IMR-90 (cell line): ENCODE data around the gene LUZP2. TPM values are rescaled to one million over a fixed set of nuclear protein-coding genes. Genes with fewer than 3 reads are reported as not detected.

Experiments used
- ATAC-seq: fragments of 200-7000 bp; cut with Tn5 transposase; 2 replicates; pipeline ENCODE4 v1.9.1; 2020; ENCODE audit warnings: low read depth, mild to moderate bottlenecking, moderate library complexity
- BruUV-seq: library from RNA; stranded (reverse); fragments of 400-500 nt; replicated peaks from 2 replicates; lab custom pipeline; 2021; lab: Mats Ljungman, UMichigan
- CTCF ChIA-PET: fragments of 300-600 bp; formaldehyde crosslinking; extraction: SDS; loops from one replicate; lab custom pipeline; 2021; ENCODE audit warnings: antibody characterized with exemption; lab: Yijun Ruan, JAX
- POLR2A ChIA-PET: fragments of 300-600 bp; sonication (Branson Sonifier 250); formaldehyde crosslinking; loops from one replicate; lab custom pipeline; 2022; ENCODE audit warnings: antibody characterized with exemption; ENCODE audit not compliant: unreplicated experiment; lab: Charles Lee
- DNase-seq: peaks from one replicate; pipeline ENCODE4 v3.0.0; 2013
- H2AFZ ChIP-seq: replicated peaks from 2 replicates; pipeline ENCODE3; 2013; ENCODE audit warnings: low read length, mild to moderate bottlenecking; ENCODE audit not compliant: poor library complexity
- H2AK5ac ChIP-seq: 2 replicates; pipeline ENCODE4 v1.6.1; 2013; ENCODE audit warnings: low read depth, low read length, inconsistent platforms
- H2AK9ac ChIP-seq: replicated peaks from 2 replicates; pipeline ENCODE3; 2013; ENCODE audit warnings: mild to moderate bottlenecking, low read depth, low read length, moderate library complexity; ENCODE audit not compliant: poor library complexity
- H2BK120ac ChIP-seq: 2 replicates; pipeline ENCODE4 v1.6.1; 2013; ENCODE audit warnings: low read depth, low read length, inconsistent platforms
- H2BK15ac ChIP-seq: 3 replicates; pipeline ENCODE4 v1.6.1; 2013; ENCODE audit warnings: low read depth, low read length, inconsistent platforms
- H2BK20ac ChIP-seq: 2 replicates; pipeline ENCODE4 v1.6.1; 2013; ENCODE audit warnings: low read depth, mild to moderate bottlenecking, inconsistent platforms, low read length, moderate library complexity
- H2BK5ac ChIP-seq: 2 replicates; pipeline ENCODE4 v1.6.1; 2013; ENCODE audit warnings: mild to moderate bottlenecking, low read depth, low read length, inconsistent platforms; ENCODE audit not compliant: poor library complexity, severe bottlenecking
- H3K14ac ChIP-seq: replicated peaks from 2 replicates; pipeline ENCODE4 v1.6.1; 2013; ENCODE audit warnings: low read depth, low read length, inconsistent platforms
- H3K18ac ChIP-seq: 2 replicates; pipeline ENCODE4 v1.6.1; 2013; ENCODE audit warnings: low read depth, low read length, control low read depth
- H3K23ac ChIP-seq: 2 replicates; pipeline ENCODE4 v1.6.1; 2013; ENCODE audit warnings: low read depth, low read length, inconsistent platforms
- H3K27ac ChIP-seq: 2 replicates; pipeline ENCODE4 v1.5.1; 2013; ENCODE audit warnings: mild to moderate bottlenecking, control low read depth, low read length; ENCODE audit not compliant: insufficient read depth
- H3K27me3 ChIP-seq: 2 replicates; pipeline ENCODE4 v1.6.1; 2013; ENCODE audit warnings: low read length; ENCODE audit not compliant: control insufficient read depth, insufficient read depth
- H3K36me3 ChIP-seq: 2 replicates; pipeline ENCODE4 v1.6.1; 2013; ENCODE audit warnings: low read length, mixed read lengths; ENCODE audit not compliant: control insufficient read depth, insufficient read depth
- H3K4ac ChIP-seq: 2 replicates; pipeline ENCODE4 v1.6.1; 2013; ENCODE audit warnings: low read depth, low read length, inconsistent platforms
- H3K4me1 ChIP-seq: 2 replicates; pipeline ENCODE4 v1.6.1; 2013; ENCODE audit warnings: low read length, mixed read lengths; ENCODE audit not compliant: control insufficient read depth, insufficient read depth
- H3K4me2 ChIP-seq: 2 replicates; pipeline ENCODE4 v1.6.1; 2013; ENCODE audit warnings: low read depth, mild to moderate bottlenecking, control low read depth, low read length, moderate library complexity
- H3K4me3 ChIP-seq: 2 replicates; pipeline ENCODE4 v1.5.1; 2013; ENCODE audit warnings: low read depth, mild to moderate bottlenecking, control low read depth, low read length, moderate library complexity; ENCODE audit not compliant: insufficient read depth
- H3K56ac ChIP-seq: 2 replicates; pipeline ENCODE4 v1.6.1; 2013; ENCODE audit warnings: low read length, inconsistent platforms; ENCODE audit not compliant: insufficient read depth; ENCODE audit errors: extremely low read depth
- H3K79me1 ChIP-seq, 2 experiments: 2 replicates each; pipeline ENCODE4 v1.6.1; 2013; ENCODE audit warnings: low read length in 2 of 2, inconsistent platforms in 1 of 2, low read depth in 1 of 2
- H3K9ac ChIP-seq: 2 replicates; pipeline ENCODE4 v1.6.1; 2013; ENCODE audit warnings: low read depth, low read length, control low read depth
- H3K9me1 ChIP-seq: 2 replicates; pipeline ENCODE4 v1.6.1; 2013; ENCODE audit warnings: low read length, inconsistent platforms; ENCODE audit not compliant: insufficient read depth
- H3K9me3 ChIP-seq: 2 replicates; pipeline ENCODE4 v1.6.1; 2013; ENCODE audit warnings: low read length; ENCODE audit not compliant: control insufficient read depth, insufficient read depth
- H4K20me1 ChIP-seq: 2 replicates; pipeline ENCODE4 v1.6.1; 2013; ENCODE audit warnings: low read length, inconsistent platforms; ENCODE audit not compliant: insufficient read depth
- H4K5ac ChIP-seq: 2 replicates; pipeline ENCODE4 v1.6.1; 2013; ENCODE audit warnings: mild to moderate bottlenecking, low read depth, low read length, control low read depth
- H4K8ac ChIP-seq, 2 experiments: 2 replicates each; pipeline ENCODE4 v1.6.1; 2013; ENCODE audit warnings: low read depth in 2 of 2, low read length in 2 of 2, control low read depth in 1 of 2, inconsistent platforms in 1 of 2
- H4K91ac ChIP-seq: 2 replicates; pipeline ENCODE4 v1.6.1; 2013; ENCODE audit warnings: low read depth, low read length, inconsistent platforms; ENCODE audit not compliant: insufficient read depth
- MAZ ChIP-seq: IDR thresholded peaks from 2 replicates; pipeline ENCODE4 v1.6.1; 2012; ENCODE audit warnings: low read depth, mild to moderate bottlenecking, low read length, improper control_type of control experiment, moderate library complexity, borderline replicate concordance
- SMC3 ChIP-seq: fragments of 150-350 bp; IDR thresholded peaks from 2 replicates; pipeline ENCODE4 v1.6.1; 2016; ENCODE audit warnings: low read depth, mild to moderate bottlenecking, antibody characterized with exemption, low read length, moderate library complexity
- WGBS, 2 experiments: methylation state at CpG; one replicate each; pipeline versions ENCODE4 v1.1.5 to v1.1.7; 2013; ENCODE audit warnings: missing lambda C conversion rate in 2 of 2; ENCODE audit not compliant: insufficient read length in 1 of 2; ENCODE audit errors: extremely low coverage in 2 of 2; 5-methylcytosine and 5-hydroxymethylcytosine counted together
- dilution Hi-C: fragments of 300-500 bp; cut with HindIII; formaldehyde crosslinking; loops from one replicate; pipeline ENCODE4 v1.14.3; 2018; ENCODE audit warnings: low sequenced_read_pairs; ENCODE audit not compliant: unreplicated experiment
- in situ Hi-C: fragments of 300-500 bp; cut with MboI; formaldehyde crosslinking; loops from 3 replicates; pipeline ENCODE4 v1.14.3; 2019; ENCODE audit warnings: low sequenced_read_pairs, inconsistent platforms, mixed read lengths
- intact Hi-C: fragments of 100-400 bp; cut with micrococcal nuclease; formaldehyde crosslinking; loops from 2 replicates; pipeline ENCODE4 v1.10.0; 2022
- polyA plus RNA-seq, 3 experiments: library from polyadenylated mRNA; depleted of rRNA; stranded (reverse); fragments of >200 nt; gene quantifications; 2 replicates each; pipeline ENCODE4 v1.2.3, GENCODE V29; 2012; ENCODE audit warnings: low replicate concordance in 1 of 3
- total RNA-seq: library from RNA; depleted of rRNA; stranded (reverse); fragments of >200 nt; gene quantifications from 2 replicates; pipeline ENCODE4 v1.2.3, GENCODE V29; 2012

The LUZP2 gene
- total and polyA plus RNA-seq, 2 of the 4 experiments (the other 2 are of a cell fraction), result 0.89 to 2.0 TPM

- POLR2A ChIA-PET, result no interaction called here
- WGBS, 2 experiments, result no CpG with 5 or more reads among the region's 4 CpGs
Measured at GRCh38 chr11:24739637-24740036, 242.8 kb downstream of the LUZP2 start.

More at GRCh38 chr11:24739637-24740036, 242.8 kb downstream of the LUZP2 start:
- no peaks in the 10 kb centered on the region for H3K9me3 ChIP-seq
- no peak overlapping the region for H3K4ac ChIP-seq
- no peak overlapping the region for H2BK15ac ChIP-seq
- no peaks in the 10 kb centered on the region for H3K9me1 ChIP-seq
- H3K4me3 ChIP-seq, result no peak overlapping the region
- no peak for ATAC-seq
- H3K9ac ChIP-seq, result no peak overlapping the region
- no peak for DNase-seq
- in situ Hi-C loops (no loop called here), intact Hi-C loops (no loop called here), dilution Hi-C loops (no loop called here)
- no peak overlapping the region for H3K18ac ChIP-seq
- H3K79me1 ChIP-seq, result no peaks in the 10 kb centered on the region
- no peak overlapping the region for H2BK20ac ChIP-seq
- no peak overlapping the region for H3K56ac ChIP-seq
- H3K23ac ChIP-seq, result no peak overlapping the region
- H3K4me1 ChIP-seq, result no peaks in the 10 kb centered on the region
- H4K20me1 ChIP-seq, result no peaks in the 10 kb centered on the region
- CTCF ChIA-PET, result interaction anchor here (0.6 kb wide), 1 partner anchor 1318 kb away, joined by 3 read pairs; no protein-coding TSS in a partner anchor
- no peak overlapping the region for H3K27ac ChIP-seq
- no peak overlapping the region for H2BK5ac ChIP-seq
- H3K27me3 ChIP-seq, result no peaks in the 10 kb centered on the region
- no peak overlapping the region for H3K4me2 ChIP-seq
- no TSS peak for BruUV-seq
- H2AK5ac ChIP-seq, result no peak overlapping the region
- H4K5ac ChIP-seq, result no peak overlapping the region
- H2BK120ac ChIP-seq, result no peak overlapping the region
- no peak overlapping the region for H3K14ac ChIP-seq
- no peak overlapping the region for H4K91ac ChIP-seq
- H4K8ac ChIP-seq, result no peak overlapping the region
- H2AK9ac ChIP-seq, result peak overlapping the region; percentile 48
- H3K36me3 ChIP-seq, result no peaks in the 10 kb centered on the region
- no peak for TF ChIP-seq MAZ
- TF ChIP-seq SMC3, result no peak
- no peak overlapping the region for H2AFZ ChIP-seq
